Measurements from ENCODE around the gene CYP4F11. TPM values are rescaled to one million over a fixed set of nuclear protein-coding genes. Genes with fewer than 3 reads are reported as not detected.
A peak's percentile ranks its signal among the peaks of the same experiment; 100 is the strongest.

Gene CYP4F11
- total and polyA plus RNA-seq, 2 of the 13 experiments (the other 11 are each of a cell fraction or from before 2014, with no cell fraction given), result 7.8 to 8.4 TPM

DNA sequence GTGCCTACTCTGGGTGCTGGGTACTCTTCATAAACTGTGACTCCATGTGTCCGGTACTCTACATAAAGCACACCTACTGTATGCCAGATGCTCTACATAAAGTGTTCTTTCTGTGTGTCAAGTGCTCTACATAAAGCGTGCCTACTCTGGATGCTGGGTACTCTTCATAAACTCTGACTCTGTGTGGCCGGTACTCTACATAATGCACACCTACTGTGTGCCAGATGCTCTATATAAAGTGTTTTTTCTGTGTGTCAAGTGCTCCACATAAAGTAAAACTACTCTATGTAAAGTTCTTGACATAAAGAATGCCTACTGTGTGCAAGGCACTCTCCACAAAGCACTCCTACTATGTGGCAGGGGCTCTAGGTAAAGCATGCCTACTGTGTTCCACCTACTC is 1.8 kb upstream of the CYP4F11 start:
- no TSS peak for BruUV-seq (replicated peaks)
- CTCF ChIA-PET (ENCODE audit: low intra/inter-chr PET ratio, low total read pairs), result no interaction called here
- H4K20me1 ChIP-seq (ENCODE audit: insufficient read depth, low read length), result no peaks in the 10 kb centered on the region
- no peaks in the 10 kb centered on the region for H3K36me3 ChIP-seq (replicated peaks in 1 of 2; ENCODE audit: control insufficient read depth in 1 of 2, insufficient read depth in 2 of 2, low read length in 2 of 2)
- no peaks in the 10 kb centered on the region for H3K27me3 ChIP-seq (ENCODE audit: control insufficient read depth in 1 of 2, insufficient read depth in 2 of 2, low read length in 2 of 2)
- H3K9me3 ChIP-seq (ENCODE audit: low read length), result no peaks in the 10 kb centered on the region
- H3K4me3 ChIP-seq (replicated peaks in 1 of 3; ENCODE audit: insufficient read depth in 1 of 3, low read depth in 2 of 3, low read length in 3 of 3), result no peak overlapping the region
- intact Hi-C loops (cut with micrococcal nuclease; ENCODE audit: unreplicated experiment) (no loop called here), in situ Hi-C loops (cut with HindIII; ENCODE audit: extremely low pct_ligation_motif_present, low pct_unique_long_range_greater_than_20kb) (no loop called here)
- peaks cover 14% of the 10 kb centered on the region for H3K4me1 ChIP-seq (ENCODE audit: insufficient read depth, low read length)
- TF ChIP-seq, protein P1, sequence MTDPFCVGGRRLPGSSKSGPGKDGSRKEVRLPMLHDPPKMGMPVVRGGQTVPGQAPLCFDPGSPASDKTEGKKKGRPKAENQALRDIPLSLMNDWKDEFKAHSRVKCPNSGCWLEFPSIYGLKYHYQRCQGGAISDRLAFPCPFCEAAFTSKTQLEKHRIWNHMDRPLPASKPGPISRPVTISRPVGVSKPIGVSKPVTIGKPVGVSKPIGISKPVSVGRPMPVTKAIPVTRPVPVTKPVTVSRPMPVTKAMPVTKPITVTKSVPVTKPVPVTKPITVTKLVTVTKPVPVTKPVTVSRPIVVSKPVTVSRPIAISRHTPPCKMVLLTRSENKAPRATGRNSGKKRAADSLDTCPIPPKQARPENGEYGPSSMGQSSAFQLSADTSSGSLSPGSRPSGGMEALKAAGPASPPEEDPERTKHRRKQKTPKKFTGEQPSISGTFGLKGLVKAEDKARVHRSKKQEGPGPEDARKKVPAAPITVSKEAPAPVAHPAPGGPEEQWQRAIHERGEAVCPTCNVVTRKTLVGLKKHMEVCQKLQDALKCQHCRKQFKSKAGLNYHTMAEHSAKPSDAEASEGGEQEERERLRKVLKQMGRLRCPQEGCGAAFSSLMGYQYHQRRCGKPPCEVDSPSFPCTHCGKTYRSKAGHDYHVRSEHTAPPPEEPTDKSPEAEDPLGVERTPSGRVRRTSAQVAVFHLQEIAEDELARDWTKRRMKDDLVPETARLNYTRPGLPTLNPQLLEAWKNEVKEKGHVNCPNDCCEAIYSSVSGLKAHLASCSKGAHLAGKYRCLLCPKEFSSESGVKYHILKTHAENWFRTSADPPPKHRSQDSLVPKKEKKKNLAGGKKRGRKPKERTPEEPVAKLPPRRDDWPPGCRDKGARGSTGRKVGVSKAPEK (CRISPR knock-in tag; IDR thresholded peaks at IDR 0.05; ENCODE audit: borderline replicate concordance), result no peak
- no peak for TF ChIP-seq ZNF75D (CRISPR knock-in tag; IDR thresholded peaks at IDR 0.05; ENCODE audit: borderline replicate concordance)
- TF ChIP-seq ZKSCAN1 (IDR thresholded peaks at IDR 0.05; ENCODE audit: low read length), result peak; percentile 64
- ATAC-seq (no peak), DNase-seq (ENCODE audit: low spot score) (no peak), FAIRE-seq (no peak)
- no peaks in the 10 kb centered on the region for H3K79me2 ChIP-seq (ENCODE audit: insufficient read depth, low read length)
- POLR2A ChIA-PET, result no interaction called here
- H3K4me2 ChIP-seq (ENCODE audit: low read depth, low read length), result no peak overlapping the region
- 79% methylated on average over 3 of the region's 3 CpGs for WGBS (ENCODE audit: low lambda C conversion rate)
- no peak overlapping the region for H3K27ac ChIP-seq (ENCODE audit: extremely low read length, insufficient read depth, low read length)
- H2AFZ ChIP-seq (ENCODE audit: low read length), result no peak overlapping the region
- H3K9ac ChIP-seq (ENCODE audit: insufficient read depth, low read depth, low read length), result no peak overlapping the region

DNA sequence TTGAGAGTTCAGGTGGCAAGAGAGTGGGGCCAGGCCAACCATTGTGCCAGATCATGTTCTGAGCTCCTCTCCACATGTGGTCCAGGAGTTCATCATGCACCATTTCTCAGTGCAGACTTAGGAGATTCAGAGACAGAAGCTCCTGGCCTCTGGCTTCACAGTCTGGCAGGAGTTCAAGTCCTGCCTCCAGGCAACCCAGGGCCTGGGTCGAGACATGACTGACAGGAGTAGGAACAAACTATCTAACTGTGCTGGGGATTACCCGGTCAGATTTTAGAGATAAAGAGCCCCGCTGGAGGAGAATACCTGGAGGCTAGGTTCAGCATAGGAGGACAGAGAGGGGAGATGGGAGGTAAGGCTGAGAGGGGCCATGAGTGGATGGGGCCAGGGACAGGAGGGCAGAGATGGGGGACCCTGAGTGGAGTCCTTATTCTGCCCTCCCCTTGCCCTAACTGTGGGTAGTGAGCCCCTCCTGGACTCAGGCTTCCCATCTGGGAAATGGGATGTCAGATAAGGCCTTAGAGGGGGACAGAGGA is 906 bp upstream of the CYP4F11 start:
- Histone ChIP-seq H3K9me3 (ENCODE audit: low read length) (no peaks in the 10 kb centered on the region), H4K20me1 (ENCODE audit: insufficient read depth, low read length) (no peaks in the 10 kb centered on the region), H3K36me3 (replicated peaks in 1 of 2; ENCODE audit: control insufficient read depth in 1 of 2, insufficient read depth in 2 of 2, low read length in 2 of 2) (no peaks in the 10 kb centered on the region), H3K4me2 (ENCODE audit: low read depth, low read length) (peak overlapping the region; percentile 70), H3K4me3 (replicated peaks in 1 of 3; ENCODE audit: insufficient read depth in 1 of 3, low read depth in 2 of 3, low read length in 3 of 3) (peak overlapping the region in 1 of 3 experiments; percentile 74; a peak in 2 of 6 replicates), H3K27ac (ENCODE audit: extremely low read length, insufficient read depth, low read length) (peak overlapping the region; percentile 74), H3K79me2 (ENCODE audit: insufficient read depth, low read length) (no peaks in the 10 kb centered on the region), H3K9ac (ENCODE audit: insufficient read depth, low read depth, low read length) (no peak overlapping the region), H3K4me1 (ENCODE audit: insufficient read depth, low read length) (peaks cover 21% of the 10 kb centered on the region), H2AFZ (ENCODE audit: low read length) (no peak overlapping the region), H3K27me3 (ENCODE audit: control insufficient read depth in 1 of 2, insufficient read depth in 2 of 2, low read length in 2 of 2) (no peaks in the 10 kb centered on the region)
- ATAC-seq, result peak; percentile 24
- 0% methylated on average over 2 of the region's 3 CpGs for WGBS (ENCODE audit: low lambda C conversion rate)
- CTCF ChIA-PET (ENCODE audit: low intra/inter-chr PET ratio, low total read pairs), result no interaction called here
- no TSS peak for BruUV-seq (replicated peaks)
- intact Hi-C loops (cut with micrococcal nuclease; ENCODE audit: unreplicated experiment) (no loop called here), in situ Hi-C loops (cut with HindIII; ENCODE audit: extremely low pct_ligation_motif_present, low pct_unique_long_range_greater_than_20kb) (no loop called here)
- DNase-seq (ENCODE audit: low spot score), result peak; percentile 39
- POLR2A ChIA-PET, result interaction anchor here (1.1 to 1.7 kb wide), 3 partner anchors 9 to 98 kb away, joined by 3 to 6 read pairs (median 3); no protein-coding TSS in a partner anchor
- FAIRE-seq, result no peak
- TF ChIP-seq ZBTB7B (CRISPR knock-in tag; IDR thresholded peaks at IDR 0.05) (no peak), ADNP (CRISPR knock-in tag; IDR thresholded peaks at IDR 0.05) (0 out of 2 replicates have a peak, but pooled peaks have one; percentile 64), ZMYM3 (CRISPR knock-in tag; IDR thresholded peaks at IDR 0.05) (peak; percentile 64), ZNF383 (CRISPR knock-in tag; IDR thresholded peaks at IDR 0.05; ENCODE audit: borderline replicate concordance) (0 out of 2 replicates have a peak, but pooled peaks have one; percentile 44), ZNF251 (CRISPR knock-in tag; IDR thresholded peaks at IDR 0.05) (0 out of 2 replicates have a peak, but pooled peaks have one; percentile 6), ZNF629 (CRISPR knock-in tag; conservative IDR thresholded peaks at IDR 0.05) (peak; percentile 96)
- TF ChIP-seq, protein P2, sequence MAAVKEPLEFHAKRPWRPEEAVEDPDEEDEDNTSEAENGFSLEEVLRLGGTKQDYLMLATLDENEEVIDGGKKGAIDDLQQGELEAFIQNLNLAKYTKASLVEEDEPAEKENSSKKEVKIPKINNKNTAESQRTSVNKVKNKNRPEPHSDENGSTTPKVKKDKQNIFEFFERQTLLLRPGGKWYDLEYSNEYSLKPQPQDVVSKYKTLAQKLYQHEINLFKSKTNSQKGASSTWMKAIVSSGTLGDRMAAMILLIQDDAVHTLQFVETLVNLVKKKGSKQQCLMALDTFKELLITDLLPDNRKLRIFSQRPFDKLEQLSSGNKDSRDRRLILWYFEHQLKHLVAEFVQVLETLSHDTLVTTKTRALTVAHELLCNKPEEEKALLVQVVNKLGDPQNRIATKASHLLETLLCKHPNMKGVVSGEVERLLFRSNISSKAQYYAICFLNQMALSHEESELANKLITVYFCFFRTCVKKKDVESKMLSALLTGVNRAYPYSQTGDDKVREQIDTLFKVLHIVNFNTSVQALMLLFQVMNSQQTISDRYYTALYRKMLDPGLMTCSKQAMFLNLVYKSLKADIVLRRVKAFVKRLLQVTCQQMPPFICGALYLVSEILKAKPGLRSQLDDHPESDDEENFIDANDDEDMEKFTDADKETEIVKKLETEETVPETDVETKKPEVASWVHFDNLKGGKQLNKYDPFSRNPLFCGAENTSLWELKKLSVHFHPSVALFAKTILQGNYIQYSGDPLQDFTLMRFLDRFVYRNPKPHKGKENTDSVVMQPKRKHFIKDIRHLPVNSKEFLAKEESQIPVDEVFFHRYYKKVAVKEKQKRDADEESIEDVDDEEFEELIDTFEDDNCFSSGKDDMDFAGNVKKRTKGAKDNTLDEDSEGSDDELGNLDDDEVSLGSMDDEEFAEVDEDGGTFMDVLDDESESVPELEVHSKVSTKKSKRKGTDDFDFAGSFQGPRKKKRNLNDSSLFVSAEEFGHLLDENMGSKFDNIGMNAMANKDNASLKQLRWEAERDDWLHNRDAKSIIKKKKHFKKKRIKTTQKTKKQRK (IDR thresholded peaks at IDR 0.05; ENCODE audit: low read length), result no peak

Data from HepG2 (cell line).